Activated CD4-positive, alpha-beta T cell treated with anti-CD3 and anti-CD28 coated beads for 24 hours (primary cell): ENCODE measurements around the gene CDPF1.
"Not testable (repeated sequence)": the region's sequence is repeated elsewhere in the genome, so short reads cannot be mapped to it uniquely, and the experiment has no call there.

Experiments used
- DNase-seq, 2 donors: peaks; one replicate each; pipeline ENCODE4 v3.0.0-alpha.2; 2020; ENCODE audit warnings: low read depth in 2 of 2

The CDPF1 gene

DNA sequence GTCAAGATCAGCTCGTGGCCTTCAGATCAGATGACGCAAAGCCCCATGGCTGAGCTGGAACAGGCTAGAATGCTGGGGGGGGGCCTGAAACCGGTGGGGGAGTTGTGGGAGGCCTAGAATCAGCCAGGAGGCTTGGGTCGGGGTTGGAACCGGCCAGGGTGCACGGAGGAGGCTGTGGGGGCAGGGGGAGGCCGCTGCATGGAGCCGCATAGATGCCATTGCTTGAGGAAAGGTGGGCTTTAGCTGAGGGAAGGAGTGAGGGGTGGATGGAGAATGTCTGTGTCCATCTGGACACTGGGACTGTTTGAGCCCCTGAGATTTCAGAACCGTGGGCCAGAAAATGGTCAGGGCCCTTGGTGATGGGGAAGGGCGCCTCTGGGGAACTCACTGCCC, 25.2 kb downstream of the CDPF1 start:
- no peak for DNase-seq

DNA sequence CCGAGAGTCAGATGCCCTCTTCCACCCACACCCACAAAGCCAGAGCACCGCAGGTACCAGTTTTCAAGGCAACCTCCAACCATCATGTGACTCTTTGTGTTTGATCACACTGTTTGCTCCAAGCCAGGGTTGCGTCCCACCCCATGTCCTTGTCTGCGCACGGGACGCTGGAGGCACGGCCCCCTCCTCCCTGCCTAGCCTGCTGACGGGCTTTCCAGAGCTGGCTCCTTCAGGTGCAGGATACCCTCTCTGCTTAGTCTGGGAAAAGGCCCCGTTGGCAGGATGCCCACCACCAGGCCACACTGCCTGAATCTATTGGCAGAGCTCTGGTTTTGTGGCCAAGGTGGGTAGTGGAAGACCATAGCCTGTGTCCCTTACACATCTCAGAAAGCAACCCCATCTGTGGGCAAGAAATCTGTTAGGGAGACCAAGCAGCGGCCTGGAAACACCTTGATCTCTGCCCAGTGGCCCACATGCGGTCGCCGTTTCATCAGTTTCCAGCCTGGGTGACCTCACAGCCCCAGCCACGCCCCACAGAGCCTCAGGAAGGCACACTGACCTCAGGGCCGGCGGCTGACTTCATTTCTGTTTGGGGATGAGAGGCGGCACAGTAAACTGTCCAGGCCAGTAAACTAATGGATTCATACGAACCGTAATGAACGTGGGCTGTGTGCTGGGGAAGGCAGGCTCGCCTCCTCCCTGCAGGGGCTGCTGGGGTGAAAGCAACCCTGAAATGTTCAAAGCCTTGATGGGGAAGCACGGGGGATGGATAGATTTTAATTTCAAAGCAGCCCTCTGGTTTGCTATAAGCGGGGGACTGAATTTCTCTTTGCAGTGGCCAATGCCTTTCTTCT, 25.8 kb downstream of the CDPF1 start:
- no peak for DNase-seq

DNA sequence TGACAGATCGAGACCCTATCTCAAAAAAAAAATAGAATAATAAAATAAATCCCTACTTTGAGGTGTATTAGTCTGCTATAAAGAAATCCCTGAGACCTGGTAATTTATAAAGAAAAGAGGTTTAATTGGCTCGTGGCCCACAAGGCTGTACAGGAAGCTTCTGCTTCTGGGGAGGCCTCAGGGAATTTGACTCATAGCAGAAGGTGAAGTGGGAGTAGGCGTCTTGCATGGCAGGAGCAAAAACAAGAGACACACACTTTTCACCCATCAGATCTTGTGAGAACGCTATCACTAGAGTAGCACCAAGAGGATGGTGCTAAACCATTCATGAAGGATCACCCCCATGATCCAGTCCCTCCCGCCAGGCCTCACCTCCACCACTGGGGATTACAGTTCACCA, 29.2 kb downstream of the CDPF1 start:
- DNase-seq, result no peak

DNA sequence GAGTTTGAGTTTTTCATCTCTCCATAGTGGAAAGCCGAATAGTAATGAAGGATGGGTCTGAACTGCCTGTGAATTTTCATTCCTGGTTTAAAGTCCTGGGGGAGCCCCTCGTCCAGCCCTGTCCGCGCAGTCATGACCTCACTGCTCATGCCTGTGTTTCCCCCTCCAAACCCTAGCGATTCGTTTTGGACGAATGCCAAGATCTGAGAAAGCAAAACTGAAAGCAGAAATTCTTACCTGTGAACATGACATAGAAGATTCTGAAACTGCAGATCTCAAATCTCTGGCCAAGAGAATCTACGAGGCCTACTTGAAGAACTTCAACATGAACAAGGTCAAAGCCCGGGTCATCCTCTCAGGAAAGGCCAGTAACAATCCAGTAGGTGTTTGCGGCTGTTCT, 30.5 kb downstream of the CDPF1 start:
- DNase-seq, result no peak

DNA sequence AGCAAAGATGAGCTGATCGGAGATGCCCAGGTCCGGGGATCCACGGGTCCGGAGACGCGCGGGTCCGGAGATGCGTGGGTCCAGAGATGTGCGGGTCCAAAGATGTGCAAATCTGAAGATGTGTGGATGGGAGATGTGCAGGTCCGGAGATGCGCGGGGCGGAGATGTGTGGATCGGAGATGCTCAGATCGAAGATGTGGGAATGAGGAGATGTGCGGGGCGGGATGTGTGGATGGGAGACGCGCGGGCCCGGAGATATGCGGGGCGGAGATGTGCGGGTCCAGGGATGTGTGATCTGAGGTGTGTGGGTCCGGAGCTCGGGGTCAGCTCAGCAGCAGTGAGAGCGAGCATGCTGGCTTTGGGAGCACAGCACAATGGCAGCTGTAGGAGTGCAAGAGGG, 35.5 kb downstream of the CDPF1 start:
- DNase-seq, result no peak

DNA sequence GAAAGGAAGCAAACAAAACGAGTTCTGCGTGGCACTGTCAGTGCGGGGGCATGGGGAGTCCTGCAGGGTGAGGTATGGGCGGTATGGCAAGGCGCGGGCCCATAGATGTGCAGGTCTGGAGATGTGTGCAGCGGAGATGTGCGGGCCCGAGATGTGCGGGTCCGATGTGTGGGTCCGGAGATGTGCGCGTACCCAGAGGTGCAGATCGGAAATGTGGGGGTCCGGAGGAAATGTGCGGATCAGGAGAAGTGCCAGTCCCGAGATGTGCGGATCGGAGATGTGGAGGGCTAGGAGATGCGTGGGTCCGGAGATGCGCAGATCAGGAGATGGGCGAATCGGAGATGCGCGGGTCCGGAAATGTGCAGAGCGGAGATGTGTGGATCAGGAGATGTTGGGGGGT, 35.9 kb downstream of the CDPF1 start:
- no peak for DNase-seq

DNA sequence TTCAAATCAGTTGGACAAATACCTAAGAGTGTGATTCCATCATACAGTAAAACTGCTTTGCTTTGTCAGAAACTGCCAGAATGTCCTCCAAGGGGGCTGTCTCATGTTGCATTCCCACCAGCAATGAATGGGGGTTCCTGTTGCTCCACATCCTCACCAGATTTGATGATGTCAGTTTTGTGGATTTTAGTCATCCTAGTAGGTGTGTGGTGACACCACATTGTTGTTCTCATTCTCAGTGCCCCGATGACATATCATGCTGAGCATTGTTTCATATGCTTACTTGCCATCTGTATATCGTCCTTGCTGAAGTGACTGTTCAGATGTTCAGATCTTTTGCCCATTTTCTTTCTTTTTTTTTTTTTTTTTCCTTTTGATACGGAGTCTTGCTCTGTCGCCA, 37.0 kb downstream of the CDPF1 start:
- no peak for DNase-seq

DNA sequence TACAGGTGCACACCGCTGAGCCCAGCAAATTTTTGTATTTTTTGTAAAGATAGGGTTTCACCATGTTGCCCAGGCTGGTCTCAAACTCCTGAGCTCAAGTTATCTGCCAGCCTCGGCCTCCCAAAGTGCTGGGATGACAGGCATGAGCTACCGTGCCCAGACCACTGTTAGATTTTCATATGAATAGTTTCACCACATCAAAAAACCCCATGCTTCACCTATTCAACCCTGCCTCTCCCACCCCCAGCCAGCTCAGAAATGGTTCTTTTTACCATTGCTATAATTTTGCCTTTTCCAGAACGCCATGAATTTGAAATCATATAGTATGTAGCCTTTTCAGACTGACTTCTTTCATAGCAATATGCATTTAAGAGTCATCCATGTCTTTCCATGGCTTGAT, 37.9 kb downstream of the CDPF1 start:
- no peak for DNase-seq

DNA sequence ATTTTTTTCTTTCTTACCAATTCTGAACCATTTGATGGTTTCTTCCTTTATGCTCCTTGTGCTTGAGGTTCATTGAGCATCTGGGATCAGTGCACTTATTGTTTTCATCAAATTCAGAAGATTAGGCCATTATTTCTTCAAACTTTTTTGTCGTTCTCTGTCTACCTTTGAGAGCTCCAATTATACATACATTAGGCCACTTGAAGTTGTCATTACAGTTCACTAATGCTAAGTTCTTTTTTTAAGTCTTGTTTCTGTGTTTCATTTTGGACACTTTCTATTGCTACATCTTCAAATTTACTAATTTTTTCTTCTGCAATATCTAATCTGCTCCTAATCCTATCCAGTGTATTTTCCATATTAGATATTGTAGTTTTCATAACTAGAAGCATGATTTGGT, 40.8 kb downstream of the CDPF1 start:
- no peak for DNase-seq

DNA sequence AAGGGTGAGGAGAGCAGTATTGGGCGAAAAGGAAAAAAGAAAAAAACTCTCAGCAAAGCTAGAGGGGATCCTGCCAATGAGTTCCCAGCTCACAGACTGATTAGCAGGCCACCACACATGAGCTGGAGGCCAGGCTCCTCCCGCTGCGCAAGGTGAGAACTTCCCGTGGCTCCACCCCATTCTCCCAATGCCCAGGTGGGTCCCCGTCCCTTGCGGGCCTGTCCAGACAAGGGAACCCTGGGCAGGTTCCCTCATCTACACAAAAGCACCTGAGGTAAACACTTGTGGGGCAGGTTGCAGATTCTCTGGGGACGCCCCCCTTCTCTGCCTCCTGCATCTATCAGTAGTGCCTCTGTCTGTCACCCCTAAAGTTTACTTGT, 46.5 kb downstream of the CDPF1 start:
- DNase-seq, result no peak

DNA sequence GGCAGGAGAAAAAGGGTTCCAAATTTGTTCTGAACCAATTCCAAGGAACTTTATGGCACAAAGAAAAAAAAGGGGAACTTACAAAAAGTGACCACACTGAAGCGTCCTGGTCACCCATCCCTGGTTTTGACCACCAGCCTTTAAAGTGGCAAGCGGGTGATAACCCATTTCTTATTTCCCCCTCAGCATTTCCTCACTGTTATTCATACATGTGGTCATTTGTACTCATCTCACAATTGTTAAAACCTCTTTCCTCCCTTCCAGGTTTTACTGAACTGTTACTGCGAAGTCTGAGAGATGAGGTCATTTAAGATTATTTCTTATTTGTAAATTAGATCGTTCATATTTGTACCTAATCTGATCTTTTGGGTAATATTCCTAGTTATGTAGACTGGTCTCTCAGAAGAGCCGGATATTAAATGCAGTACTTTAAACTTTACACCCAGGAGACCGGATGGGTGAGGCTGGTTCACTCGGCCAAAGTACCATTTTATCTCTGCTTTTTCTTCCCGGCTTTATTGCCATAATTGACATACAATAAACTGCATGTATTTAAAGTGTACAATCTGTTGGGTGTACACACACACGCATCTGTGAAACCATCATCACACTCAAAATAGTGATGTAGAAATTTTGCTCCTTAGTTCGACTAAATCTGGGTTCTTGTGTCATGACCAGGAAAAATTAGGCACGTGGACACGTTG, 47.0 kb downstream of the CDPF1 start:
- no peak for DNase-seq

DNA sequence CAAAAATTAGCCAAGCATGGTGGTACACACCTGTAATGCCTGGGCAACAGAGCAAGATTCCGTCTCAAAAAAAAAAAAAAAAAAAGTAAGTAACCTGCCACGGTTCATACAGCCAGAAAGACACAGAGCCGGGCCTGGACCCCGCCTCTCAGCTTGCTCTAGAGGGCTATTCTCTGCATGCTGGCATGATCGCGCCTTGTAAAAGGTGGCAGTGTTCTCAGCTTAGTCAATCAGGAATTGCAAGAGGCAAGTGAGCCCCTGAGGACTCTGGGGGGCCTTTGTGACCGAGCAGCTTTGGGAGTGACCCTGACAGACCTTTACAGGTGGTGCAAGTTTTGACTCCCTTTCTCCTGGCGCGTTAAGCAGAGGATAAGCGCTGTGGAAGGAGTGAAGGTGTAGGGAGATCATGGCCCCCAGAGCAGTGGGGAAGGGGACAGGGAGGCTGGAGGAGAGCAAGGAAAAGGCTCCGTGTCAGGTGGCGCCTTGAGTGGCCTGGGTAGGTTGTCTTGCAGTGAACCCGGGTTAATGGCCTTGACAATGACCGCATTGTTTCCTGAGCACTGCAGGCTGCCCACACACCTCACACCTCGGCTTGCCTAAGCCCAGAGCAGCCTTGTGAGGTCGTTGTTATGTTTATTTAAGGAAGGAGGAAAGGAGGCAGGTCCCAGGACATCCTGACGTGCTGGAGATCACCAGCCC, 48.9 kb downstream of the CDPF1 start:
- no peak for DNase-seq

DNA sequence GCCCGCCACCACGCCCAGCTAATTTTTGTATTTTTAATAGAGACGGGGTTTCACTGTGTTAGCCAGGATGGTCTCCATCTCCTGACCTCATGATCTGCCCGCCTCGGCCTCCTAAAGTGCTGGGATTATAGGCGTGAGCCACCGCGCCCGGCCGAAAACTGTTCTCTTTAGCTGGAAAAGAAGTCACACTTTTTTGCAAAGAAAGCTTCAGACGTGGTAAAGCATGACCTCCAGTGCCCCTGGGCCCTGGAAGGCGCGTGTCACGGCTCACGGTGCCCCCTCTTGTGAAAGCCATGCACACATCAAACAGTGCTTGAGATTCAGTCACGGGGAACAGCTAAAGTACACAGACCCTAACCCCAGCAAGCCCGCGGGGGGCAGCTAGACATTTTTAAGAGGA, 51.3 kb downstream of the CDPF1 start:
- not testable (repeated sequence) for DNase-seq

DNA sequence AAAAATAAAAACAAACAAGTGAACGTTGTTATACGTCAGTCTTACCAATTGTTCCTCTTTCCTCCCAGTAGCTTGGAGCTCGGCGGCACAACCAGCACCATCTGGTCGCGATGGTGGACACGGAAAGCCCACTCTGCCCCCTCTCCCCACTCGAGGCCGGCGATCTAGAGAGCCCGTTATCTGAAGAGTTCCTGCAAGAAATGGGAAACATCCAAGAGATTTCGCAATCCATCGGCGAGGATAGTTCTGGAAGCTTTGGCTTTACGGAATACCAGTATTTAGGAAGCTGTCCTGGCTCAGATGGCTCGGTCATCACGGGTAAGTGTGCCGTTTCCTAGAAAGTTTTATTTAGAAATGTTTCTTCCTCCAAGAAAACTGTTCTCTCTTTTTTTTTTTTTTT, 51.8 kb downstream of the CDPF1 start:
- DNase-seq, result no peak

DNA sequence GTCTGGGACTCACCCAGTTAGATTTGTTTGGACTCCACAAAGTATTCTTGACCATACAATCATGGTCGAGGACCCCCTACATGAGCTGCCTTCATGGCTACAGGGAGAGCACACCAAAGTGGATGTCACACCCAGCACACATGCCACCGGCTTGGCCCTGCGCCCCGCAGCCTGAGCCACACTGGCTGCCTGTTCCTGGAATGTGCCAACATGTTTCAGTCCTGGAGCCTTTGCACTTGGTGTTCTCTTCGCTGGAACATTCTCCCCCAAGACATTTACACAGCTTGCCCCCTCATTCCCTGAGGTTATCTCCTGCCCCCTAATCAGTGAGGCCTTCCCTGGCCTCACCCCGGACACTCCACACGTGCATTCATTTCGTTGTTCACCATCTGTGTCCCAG, 53.8 kb downstream of the CDPF1 start:
- no peak for DNase-seq

DNA sequence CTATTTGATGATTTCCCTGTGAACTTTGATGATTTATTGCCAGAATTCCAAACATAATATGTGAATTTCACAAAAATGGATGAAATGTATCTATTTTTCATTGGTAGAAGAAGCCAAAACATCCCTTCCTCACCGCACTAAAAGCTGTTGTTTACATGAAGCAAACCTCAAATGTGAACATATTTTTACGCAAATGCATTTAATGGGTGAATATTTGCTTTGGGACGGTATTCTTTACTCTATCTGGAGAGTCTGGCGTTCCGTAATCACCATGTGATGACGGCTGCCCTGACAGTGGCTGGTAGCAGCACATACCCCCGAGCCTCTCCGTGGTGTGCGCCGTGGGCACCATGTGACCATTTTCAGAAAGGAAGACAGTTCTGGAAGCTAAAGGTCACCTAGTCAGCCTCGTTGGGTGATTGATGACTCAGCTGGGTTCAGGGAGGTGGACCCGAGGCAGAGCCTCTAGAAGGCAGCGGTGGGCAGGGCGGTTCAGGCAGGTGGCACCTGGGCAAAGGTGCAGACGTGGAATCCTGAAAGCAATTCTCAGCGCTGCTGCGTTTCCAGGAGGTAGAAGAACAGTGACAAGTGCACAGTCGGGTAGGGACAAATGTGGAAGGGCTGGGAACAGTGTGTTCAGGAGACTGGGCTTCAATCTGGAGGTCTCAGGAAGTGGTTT, 54.5 kb downstream of the CDPF1 start:
- DNase-seq, result no peak
